Naive thymus-derived CD8-positive, alpha-beta T cell (primary cell): Measurements from ENCODE around the gene RNU1-1. TPM values are rescaled to one million over a fixed set of nuclear protein-coding genes. Genes with fewer than 3 reads are reported as not detected.
"Not testable (repeated sequence)": the region's sequence is repeated elsewhere in the genome, so short reads cannot be mapped to it uniquely, and the experiment has no call there.

Experiments
- ATAC-seq, 2 donors: fragments of 150-1000 bp; cut with Tn5 transposase in 1 of 2; sonication (Bioruptor Pico), chemical (Tn5 transposase) in 1 of 2; 1 replicate in 1 of 2; 2 replicates in 1 of 2; pipeline ENCODE4 v1.10.0; 2021; ENCODE audit warnings: mild to moderate bottlenecking in 2 of 2, moderate library complexity in 2 of 2
- POLR2A ChIA-PET: fragments of 350-600 bp; sonication (Branson Sonifier 250); formaldehyde crosslinking; loops from one replicate; lab custom pipeline; 2021; ENCODE audit warnings: antibody characterized with exemption; lab: Charles Lee
- DNase-seq, 10 donors: peaks; one replicate each; pipeline versions ENCODE4 v3.0.0 to v3.0.0-alpha.2; 2020 to 2022
- H3K27ac Mint-ChIP-seq, 10 donors: one replicate each; pipeline ENCODE4 v1.8.0; 2020 to 2022; ENCODE audit warnings: mild to moderate bottlenecking in 10 of 10, mixed read lengths in 10 of 10, moderate library complexity in 4 of 10, inconsistent platforms in 1 of 10
- H3K27me3 Mint-ChIP-seq, 5 donors: one replicate each; pipeline ENCODE4 v1.8.0; 2021 to 2022; ENCODE audit warnings: mixed read lengths in 5 of 5
- H3K36me3 Mint-ChIP-seq, 3 donors: one replicate each; pipeline ENCODE4 v1.8.0; 2020 to 2022; ENCODE audit warnings: mixed read lengths in 3 of 3, mild to moderate bottlenecking in 2 of 3, inconsistent platforms in 1 of 3
- H3K4me1 Mint-ChIP-seq, 4 donors: one replicate each; pipeline ENCODE4 v1.8.0; 2021 to 2022; ENCODE audit warnings: mixed read lengths in 4 of 4
- H3K4me3 Mint-ChIP-seq, 10 donors: one replicate each; pipeline ENCODE4 v1.8.0; 2020 to 2022; ENCODE audit warnings: mild to moderate bottlenecking in 10 of 10, mixed read lengths in 10 of 10, moderate library complexity in 6 of 10, inconsistent platforms in 1 of 10
- H3K9me3 Mint-ChIP-seq, 9 donors: one replicate each; pipeline ENCODE4 v1.8.0; 2020 to 2022; ENCODE audit warnings: mixed read lengths in 9 of 9, mild to moderate bottlenecking in 3 of 9, inconsistent platforms in 1 of 9, moderate library complexity in 1 of 9
- polyA plus RNA-seq, 3 donors: library from polyadenylated mRNA; unstranded; fragments of 300-500 nt; fragmentation: Illumina TruSeq; gene quantifications; one replicate each; pipeline ENCODE4 v1.2.3, GENCODE V29; 2021
- total RNA-seq, 8 experiments: library from RNA in 2 of 8; stranded (reverse) in 2 of 8; gene quantifications; one replicate each; pipeline ENCODE4 v1.2.3 and lab custom pipeline; 2021 to 2026

Gene RNU1-1
- total and polyA plus RNA-seq, 5 experiments from 2014 or later = 22.6 to 3,916 (median 3,449) TPM; not detected in 2

GRCh38 chr1:16536796-16537195 lies 22.7 kb upstream of the RNU1-1 start:
- H3K27ac Mint-ChIP-seq, H3K36me3 Mint-ChIP-seq, POLR2A ChIA-PET, DNase-seq, ATAC-seq, H3K9me3 Mint-ChIP-seq, H3K4me3 Mint-ChIP-seq: not testable (repeated sequence)
- Mint-ChIP-seq H3K27me3 (peaks cover 4 to 22% (median 12%) of the 10 kb centered on the region in 5 donors), H3K4me1 (peaks cover 3 to 12% (median 12%) of the 10 kb centered on the region in 4 donors)

- DNase-seq, H3K27ac Mint-ChIP-seq, H3K4me3 Mint-ChIP-seq, H3K36me3 Mint-ChIP-seq, POLR2A ChIA-PET, H3K9me3 Mint-ChIP-seq, ATAC-seq: not testable (repeated sequence)
- peaks cover 7 to 28% (median 17%) of the 10 kb centered on the region in 5 donors for H3K27me3 Mint-ChIP-seq
- peaks cover 3 to 12% (median 12%) of the 10 kb centered on the region in 4 donors for H3K4me1 Mint-ChIP-seq
Measured at GRCh38 chr1:16535898-16536297, 21.8 kb upstream of the RNU1-1 start.

- Mint-ChIP-seq H3K4me1 (peaks cover 3 to 12% (median 12%) of the 10 kb centered on the region in 4 donors), H3K4me3 (peak overlapping the region in 8 of 10 donors; percentile 74 to 91 (median 88)), H3K27ac (peak overlapping the region in 2 of 10 donors; percentile 3 to 87), H3K27me3 (peaks cover 7 to 28% (median 18%) of the 10 kb centered on the region in 5 donors)
- POLR2A ChIA-PET, H3K9me3 Mint-ChIP-seq, ATAC-seq, H3K36me3 Mint-ChIP-seq: not testable (repeated sequence)
- peak in 1 of 10 donors; percentile 0 for DNase-seq
Measured at GRCh38 chr1:16535487-16535886, 21.4 kb upstream of the RNU1-1 start.

- H3K27ac Mint-ChIP-seq = peak overlapping the region in 5 of 10 donors; percentile 34 to 87 (median 70)
- H3K4me1 Mint-ChIP-seq = peaks cover 3 to 12% (median 11%) of the 10 kb centered on the region in 4 donors
- peaks cover 7 to 30% (median 19%) of the 10 kb centered on the region in 5 donors for H3K27me3 Mint-ChIP-seq
- ATAC-seq (peak; percentile 74 to 81), DNase-seq (peak in 8 of 10 donors; percentile 11 to 54 (median 36))
- H3K9me3 Mint-ChIP-seq, POLR2A ChIA-PET, H3K36me3 Mint-ChIP-seq: not testable (repeated sequence)
- peak overlapping the region; percentile 74 to 91 (median 88) for H3K4me3 Mint-ChIP-seq
Measured at GRCh38 chr1:16534829-16535456, 20.9 kb upstream of the RNU1-1 start.

- peaks cover 3 to 12% (median 11%) of the 10 kb centered on the region in 4 donors for H3K4me1 Mint-ChIP-seq
- ATAC-seq (peak; percentile 41 to 57), DNase-seq (peak in 5 of 10 donors; percentile 3 to 19 (median 13))
- POLR2A ChIA-PET, H3K36me3 Mint-ChIP-seq, H3K9me3 Mint-ChIP-seq: not testable (repeated sequence)
- H3K27ac Mint-ChIP-seq = peak overlapping the region in 1 of 10 donors; percentile 87
- peaks cover 7 to 30% (median 19%) of the 10 kb centered on the region in 5 donors for H3K27me3 Mint-ChIP-seq
- peak overlapping the region; percentile 63 to 91 (median 88) for H3K4me3 Mint-ChIP-seq
Measured at GRCh38 chr1:16534239-16534828, 20.2 kb upstream of the RNU1-1 start.

- H3K27me3 Mint-ChIP-seq = peaks cover 7 to 30% (median 21%) of the 10 kb centered on the region in 5 donors
- POLR2A ChIA-PET, H3K36me3 Mint-ChIP-seq, DNase-seq, H3K4me3 Mint-ChIP-seq, H3K9me3 Mint-ChIP-seq, ATAC-seq: not testable (repeated sequence)
- H3K4me1 Mint-ChIP-seq = peaks cover 3 to 12% (median 11%) of the 10 kb centered on the region in 4 donors
- H3K27ac Mint-ChIP-seq = peak overlapping the region in 1 of 10 donors; percentile 29
Measured at GRCh38 chr1:16532235-16532991, 18.3 kb upstream of the RNU1-1 start.

- DNase-seq, POLR2A ChIA-PET, H3K4me1 Mint-ChIP-seq, ATAC-seq, H3K9me3 Mint-ChIP-seq, H3K4me3 Mint-ChIP-seq, H3K36me3 Mint-ChIP-seq, H3K27ac Mint-ChIP-seq: not testable (repeated sequence)
- peaks cover 5 to 21% (median 20%) of the 10 kb centered on the region in 5 donors for H3K27me3 Mint-ChIP-seq
Measured at GRCh38 chr1:16528338-16528737, 14.3 kb upstream of the RNU1-1 start.

- not testable (repeated sequence) for DNase-seq, ATAC-seq, H3K4me1 Mint-ChIP-seq, H3K4me3 Mint-ChIP-seq, H3K27ac Mint-ChIP-seq, H3K36me3 Mint-ChIP-seq, H3K9me3 Mint-ChIP-seq
- POLR2A ChIA-PET = interaction anchor here (0.7 kb wide), 1 partner anchor 1069 kb away, joined by 3 read pairs; no protein-coding TSS in a partner anchor
- peaks cover 0 to 14% (median 11%) of the 10 kb centered on the region in 5 donors for H3K27me3 Mint-ChIP-seq
Measured at GRCh38 chr1:16525769-16526168, 11.7 kb upstream of the RNU1-1 start.

- H3K36me3 Mint-ChIP-seq, H3K9me3 Mint-ChIP-seq, DNase-seq, POLR2A ChIA-PET, H3K27ac Mint-ChIP-seq, H3K4me3 Mint-ChIP-seq, H3K4me1 Mint-ChIP-seq, ATAC-seq: not testable (repeated sequence)
- H3K27me3 Mint-ChIP-seq = peaks cover 13 to 37% (median 31%) of the 10 kb centered on the region in 5 donors
Measured at GRCh38 chr1:16521679-16522078, 7.6 kb upstream of the RNU1-1 start.

- H3K27ac Mint-ChIP-seq = no peak overlapping the region
- H3K27me3 Mint-ChIP-seq = peaks cover 13 to 37% (median 28%) of the 10 kb centered on the region in 5 donors
- POLR2A ChIA-PET = no interaction called here
- H3K4me1 Mint-ChIP-seq = peaks cover 0 to 7% (median 2%) of the 10 kb centered on the region in 4 donors
- no peak for ATAC-seq
- H3K36me3 Mint-ChIP-seq = no peaks in the 10 kb centered on the region
- no peaks in the 10 kb centered on the region for H3K9me3 Mint-ChIP-seq
- no peak for DNase-seq
- peak overlapping the region in 4 of 10 donors; percentile 44 to 84 (median 72) for H3K4me3 Mint-ChIP-seq
Measured at GRCh38 chr1:16521288-16521583, 7.2 kb upstream of the RNU1-1 start.

- H3K36me3 Mint-ChIP-seq, H3K4me1 Mint-ChIP-seq, DNase-seq, H3K9me3 Mint-ChIP-seq, POLR2A ChIA-PET: not testable (repeated sequence)
- peak overlapping the region in 3 of 10 donors; percentile 12 to 56 (median 15) for H3K27ac Mint-ChIP-seq
- peak overlapping the region in 7 of 10 donors; percentile 43 to 84 (median 63) for H3K4me3 Mint-ChIP-seq
- peak in 1 of 2 donors; percentile 56 for ATAC-seq
- peaks cover 13 to 37% (median 28%) of the 10 kb centered on the region in 5 donors for H3K27me3 Mint-ChIP-seq
Measured at GRCh38 chr1:16520435-16521287, 6.6 kb upstream of the RNU1-1 start.
